Ovary (tissue), 3 donors: Measurements from ENCODE around the gene GLI3.

Experiments used
- CTCF ChIP-seq, 3 donors: fragments of 450-650 bp in 2 of 3; fragments of 200-600 bp in 1 of 3; IDR thresholded peaks; one replicate each; pipeline versions ENCODE4 v1.5.1 to v1.8.0; 2016 to 2022; ENCODE audit warnings: antibody characterized with exemption in 3 of 3, mild to moderate bottlenecking in 1 of 3
- EP300 ChIP-seq: sonication (generic); formaldehyde crosslinking; IDR thresholded peaks from one replicate; pipeline ENCODE4 v1.6.1; 2017; ENCODE audit warnings: antibody characterized with exemption
- POLR2A ChIP-seq: fragments of 450-650 bp; IDR thresholded peaks from one replicate; pipeline ENCODE4 v1.6.1; 2017; ENCODE audit warnings: antibody characterized with exemption, mild to moderate bottlenecking, moderate library complexity
- donor health status: DM: no; HTN: no; CAD: no.

- no peak for TF ChIP-seq POLR2A
- TF ChIP-seq CTCF (IDR thresholded peaks at IDR 0.05), result no peak
- TF ChIP-seq EP300, result no peak
These were observed 134.0 kb downstream of the GLI3 start for GRCh38 chr7:42103020-42103419.
